Neural crest cell (in vitro differentiated cells): ENCODE results near the gene CA5A. TPM values are rescaled to one million over a fixed set of nuclear protein-coding genes. Genes with fewer than 3 reads are reported as not detected.

Experiments used
- DNase-seq: peaks from one replicate; pipeline ENCODE4 v3.0.0; 2021; ENCODE audit warnings: low read depth, mixed read lengths, low spot score
- H3K27ac Mint-ChIP-seq: one replicate; pipeline ENCODE4 v1.8.0; 2021; ENCODE audit warnings: mild to moderate bottlenecking, mixed read lengths; ENCODE audit not compliant: unreplicated experiment
- H3K27me3 Mint-ChIP-seq: 2 replicates; pipeline ENCODE4 v1.8.0; 2021; ENCODE audit warnings: low read depth, mild to moderate bottlenecking, mixed read lengths
- H3K36me3 Mint-ChIP-seq: 2 replicates; pipeline ENCODE4 v1.8.0; 2021; ENCODE audit warnings: low read depth, mild to moderate bottlenecking, mixed read lengths
- H3K4me1 Mint-ChIP-seq: 2 replicates; pipeline ENCODE4 v1.8.0; 2021; ENCODE audit warnings: mixed read lengths
- H3K4me3 Mint-ChIP-seq: one replicate; pipeline ENCODE4 v1.8.0; 2021; ENCODE audit warnings: mild to moderate bottlenecking, mixed read lengths
- H3K9me3 Mint-ChIP-seq: 2 replicates; pipeline ENCODE4 v1.8.0; 2021; ENCODE audit warnings: mixed read lengths
- CTCF ChIP-seq: fragments of 200-600 bp; sonication (generic); conservative IDR thresholded peaks from 2 replicates; pipeline ENCODE4 v1.5.0; 2021; ENCODE audit warnings: antibody characterized with exemption, mild to moderate bottlenecking
- total RNA-seq: library from RNA; stranded (reverse); gene quantifications from 2 replicates; pipeline ENCODE4 v1.2.1, GENCODE V29; 2021

The CA5A gene
- total RNA-seq, 1 donor from 2014 or later, result not detected

DNA sequence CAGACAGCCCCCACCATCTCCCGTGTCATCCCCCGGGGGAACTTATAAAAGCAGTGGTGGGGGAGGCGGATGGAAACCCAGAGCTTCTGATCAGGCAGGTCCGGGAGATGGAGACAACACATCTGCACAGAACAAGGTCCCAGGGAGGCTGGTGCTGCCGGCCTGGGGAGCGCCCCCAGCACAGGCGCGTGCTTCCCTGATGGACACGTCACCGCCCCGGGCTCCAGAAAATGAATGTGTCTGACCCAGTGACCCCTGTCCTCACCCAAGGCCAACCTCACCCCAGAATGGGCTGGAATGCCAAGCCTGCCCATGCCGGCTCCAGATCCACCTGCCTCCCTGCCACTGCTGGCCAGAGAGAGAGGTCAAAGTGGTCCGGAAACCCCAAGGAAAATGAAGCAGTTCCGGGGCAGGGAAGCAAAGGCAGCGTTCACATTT is 79.5 kb downstream of the CA5A start:
- Mint-ChIP-seq H3K36me3 (no peaks in the 10 kb centered on the region), H3K4me3 (peak overlapping the region; percentile 12), H3K27ac (no peak overlapping the region), H3K4me1 (peaks cover 31% of the 10 kb centered on the region), H3K9me3 (no peaks in the 10 kb centered on the region), H3K27me3 (peaks cover 4% of the 10 kb centered on the region)
- no peak for DNase-seq
- TF ChIP-seq CTCF, result no peak

DNA sequence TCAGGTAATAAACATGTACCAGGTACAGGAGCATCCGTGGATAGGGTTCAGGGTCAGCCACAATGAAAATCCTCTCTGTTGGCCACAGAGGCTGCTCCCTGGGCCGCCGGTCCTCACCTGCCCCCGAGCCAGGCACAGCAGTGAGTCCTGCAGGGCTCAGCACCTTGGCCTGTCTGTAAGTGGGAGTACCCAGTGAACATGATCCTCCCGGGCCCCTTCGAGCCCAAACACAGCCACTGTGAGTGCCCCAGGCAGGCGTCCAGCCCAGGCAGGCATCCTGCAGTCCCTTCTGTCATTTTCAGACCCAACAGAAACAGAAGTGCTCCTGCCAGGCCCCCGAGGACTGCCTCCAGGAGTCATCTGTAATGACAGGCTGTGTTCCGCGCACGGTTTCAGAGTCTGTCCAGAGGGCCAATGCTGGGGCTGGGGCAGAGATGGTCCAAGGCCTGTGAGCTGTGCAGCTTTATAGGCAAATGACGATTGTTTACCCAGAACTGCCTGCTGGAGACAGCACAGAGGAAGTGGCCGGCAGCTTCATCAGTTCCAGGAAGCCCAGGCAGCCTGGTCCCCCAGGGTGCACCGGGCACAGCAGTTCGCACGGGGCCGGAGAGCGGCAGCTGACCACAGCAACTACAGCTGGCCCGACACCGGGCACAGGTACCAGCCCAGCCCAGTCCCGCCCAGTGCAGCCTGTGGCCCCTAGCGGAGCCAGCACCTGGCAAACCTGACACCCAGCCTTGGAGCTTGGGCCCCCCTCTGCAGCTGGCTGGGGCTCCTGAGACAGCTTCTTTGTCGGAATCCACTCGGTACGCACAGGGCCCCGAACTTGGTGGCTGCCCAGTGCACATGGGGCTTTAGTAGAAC is 80.2 kb downstream of the CA5A start:
- Mint-ChIP-seq H3K4me1 (peaks cover 31% of the 10 kb centered on the region), H3K27me3 (peaks cover 4% of the 10 kb centered on the region), H3K9me3 (no peaks in the 10 kb centered on the region), H3K4me3 (no peak overlapping the region), H3K36me3 (no peaks in the 10 kb centered on the region), H3K27ac (no peak overlapping the region)
- TF ChIP-seq CTCF, result no peak
- no peak for DNase-seq

DNA sequence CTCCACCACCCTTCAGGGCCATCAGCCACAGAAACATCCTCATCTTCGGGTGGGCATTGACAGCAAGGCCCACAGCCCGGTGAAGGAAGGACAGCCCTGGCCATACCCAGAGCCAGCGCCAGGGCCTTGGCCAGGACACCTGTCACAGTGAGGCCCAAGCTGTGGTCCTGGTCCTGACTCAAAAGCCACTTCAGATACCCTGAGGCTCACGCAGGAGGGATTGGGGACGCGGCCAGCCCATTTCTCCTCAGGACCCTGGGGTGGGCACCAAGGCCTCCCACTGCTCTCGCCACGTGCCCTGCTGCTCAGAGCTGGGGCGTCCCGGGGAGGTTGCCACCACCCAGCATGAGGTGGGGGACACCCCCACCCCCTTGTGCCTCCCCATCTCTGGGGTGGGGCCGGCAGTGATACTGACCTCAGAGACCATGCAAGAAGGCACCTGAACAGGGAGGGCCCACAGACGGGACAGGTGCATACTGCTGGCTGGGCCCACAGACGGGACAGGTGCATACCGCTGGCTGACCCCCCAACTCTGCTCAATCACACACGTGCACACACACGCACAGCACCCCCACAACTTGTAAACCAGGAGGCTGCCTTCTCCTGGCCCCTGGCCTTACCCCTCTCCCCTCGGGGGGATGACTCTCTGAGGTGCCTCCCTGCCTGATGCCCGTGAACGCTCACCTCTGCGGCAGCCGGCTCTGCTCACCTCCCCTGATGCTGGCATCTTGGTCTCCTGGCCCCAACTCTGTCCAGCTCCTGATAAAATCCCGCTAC is 81.2 kb downstream of the CA5A start:
- no peaks in the 10 kb centered on the region for H3K9me3 Mint-ChIP-seq
- H3K36me3 Mint-ChIP-seq, result no peaks in the 10 kb centered on the region
- H3K4me1 Mint-ChIP-seq, result peaks cover 23% of the 10 kb centered on the region
- no peak overlapping the region for H3K27ac Mint-ChIP-seq
- DNase-seq, result no peak
- no peak for TF ChIP-seq CTCF
- peaks cover 4% of the 10 kb centered on the region for H3K27me3 Mint-ChIP-seq
- no peak overlapping the region for H3K4me3 Mint-ChIP-seq

DNA sequence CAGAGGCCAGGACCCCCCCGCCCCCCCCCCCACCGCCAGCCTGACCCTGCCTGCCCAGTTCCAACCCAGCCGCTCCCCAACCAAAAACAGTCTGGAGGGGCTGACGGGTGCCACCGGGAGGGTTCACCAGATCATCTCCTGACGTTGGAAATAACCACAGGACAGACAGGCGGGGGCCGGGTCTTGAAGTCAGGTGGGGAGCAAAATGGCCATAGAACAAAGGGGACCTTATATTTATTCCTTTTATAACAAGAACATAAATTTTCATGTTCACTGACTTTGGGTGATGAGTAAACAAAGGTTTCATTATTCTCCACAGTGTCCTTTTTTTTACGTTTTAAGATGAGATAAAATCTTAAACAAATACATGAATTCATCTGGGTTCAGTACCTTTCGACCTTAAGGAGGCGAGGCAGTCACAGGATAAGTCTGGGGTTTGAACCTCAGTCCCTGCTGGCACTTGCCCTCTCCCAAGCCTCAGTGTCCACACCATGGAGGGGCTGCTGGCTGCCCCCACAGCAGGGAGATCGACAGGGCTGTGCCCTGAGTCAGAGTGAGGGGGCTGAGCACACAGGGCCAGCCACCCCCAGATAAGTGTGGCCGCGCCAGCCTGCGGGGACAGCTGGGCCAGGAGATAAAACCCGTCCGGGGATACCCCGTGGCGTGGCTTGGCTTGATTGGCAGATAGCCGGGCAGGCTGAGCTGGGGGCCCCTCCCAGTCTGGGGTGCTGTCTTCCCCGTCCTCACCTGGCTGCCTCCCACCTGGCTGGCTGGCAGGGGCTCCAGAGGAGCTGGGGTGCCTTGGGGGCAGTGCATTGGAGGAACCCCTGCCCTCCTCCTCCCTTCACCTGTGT is 82.0 kb downstream of the CA5A start:
- DNase-seq, result no peak
- Mint-ChIP-seq H3K4me3 (no peak overlapping the region), H3K27ac (no peak overlapping the region), H3K9me3 (no peaks in the 10 kb centered on the region), H3K4me1 (peaks cover 22% of the 10 kb centered on the region), H3K27me3 (peaks cover 4% of the 10 kb centered on the region), H3K36me3 (no peaks in the 10 kb centered on the region)
- TF ChIP-seq CTCF, result no peak

- TF ChIP-seq CTCF, result no peak
- no peaks in the 10 kb centered on the region for H3K36me3 Mint-ChIP-seq
- H3K27ac Mint-ChIP-seq, result peak overlapping the region; percentile 92
- H3K4me1 Mint-ChIP-seq, result peaks cover 26% of the 10 kb centered on the region
- peak; percentile 65 for DNase-seq
- no peaks in the 10 kb centered on the region for H3K9me3 Mint-ChIP-seq
- H3K27me3 Mint-ChIP-seq, result peaks cover 4% of the 10 kb centered on the region
- H3K4me3 Mint-ChIP-seq, result no peak overlapping the region
Measured at GRCh38 chr16:87853411-87854052, 82.8 kb downstream of the CA5A start.
